Liver (tissue), 9 donors: ENCODE data around the gene MYO7A. TPM values are rescaled to one million over a fixed set of nuclear protein-coding genes. Genes with fewer than 3 reads are reported as not detected.

Source experiments
- DNase-seq: peaks from one replicate; pipeline ENCODE4 v3.0.0-alpha.2; 2017; ENCODE audit warnings: low spot score
- H3K27ac ChIP-seq, 2 donors: one replicate each; pipeline ENCODE4 v1.7.0; 2013; ENCODE audit warnings: inconsistent platforms in 2 of 2, low read length in 2 of 2, control low read depth in 1 of 2, low read depth in 1 of 2, mild to moderate bottlenecking in 1 of 2
- H3K27me3 ChIP-seq, 4 donors: one replicate each; pipeline versions ENCODE4 v1.6.1 to v1.7.0; 2013; ENCODE audit warnings: low read length in 3 of 4, inconsistent platforms in 1 of 4, mild to moderate bottlenecking in 1 of 4, moderate library complexity in 1 of 4; ENCODE audit not compliant: control insufficient read depth in 4 of 4, insufficient read depth in 4 of 4
- H3K36me3 ChIP-seq, 4 donors: one replicate each; pipeline versions ENCODE4 v1.6.1 to v1.7.0; 2013; ENCODE audit warnings: low read length in 3 of 4, mild to moderate bottlenecking in 3 of 4, low read depth in 1 of 4, moderate library complexity in 1 of 4; ENCODE audit not compliant: control insufficient read depth in 4 of 4, insufficient read depth in 3 of 4
- H3K4me1 ChIP-seq, 4 donors: one replicate each; pipeline versions ENCODE4 v1.6.1 to v1.7.0; 2013; ENCODE audit warnings: low read length in 3 of 4, mild to moderate bottlenecking in 3 of 4, moderate library complexity in 1 of 4; ENCODE audit not compliant: control insufficient read depth in 4 of 4, insufficient read depth in 4 of 4
- H3K4me3 ChIP-seq, 3 donors: one replicate each; pipeline versions ENCODE4 v1.6.1 to v1.7.0; 2013; ENCODE audit warnings: low read length in 3 of 3, control low read depth in 1 of 3, low read depth in 1 of 3, mild to moderate bottlenecking in 1 of 3
- H3K9ac ChIP-seq, 2 donors: one replicate each; pipeline ENCODE4 v1.7.0; 2013; ENCODE audit warnings: low read length in 2 of 2, mild to moderate bottlenecking in 2 of 2, moderate library complexity in 2 of 2, control low read depth in 1 of 2, low read depth in 1 of 2
- H3K9me3 ChIP-seq, 4 donors: one replicate each; pipeline versions ENCODE4 v1.6.1 to v1.7.0; 2013; ENCODE audit warnings: low read length in 3 of 4; ENCODE audit not compliant: control insufficient read depth in 4 of 4
- ATF3 ChIP-seq: IDR thresholded peaks from 2 replicates; pipeline ENCODE4 v1.6.1; 2016; ENCODE audit warnings: antibody characterized with exemption
- CTCF ChIP-seq: fragments of 150-350 bp; IDR thresholded peaks from 2 replicates; pipeline ENCODE4 v1.5.1; 2017; ENCODE audit warnings: improper control_type of control experiment, low read depth, low read length; ENCODE audit not compliant: missing input control
- GABPA ChIP-seq, 2 donors: IDR thresholded peaks in 1 of 2; conservative IDR thresholded peaks in 1 of 2; 2 replicates each; pipeline ENCODE4 v1.6.1; 2016; ENCODE audit warnings: antibody characterized with exemption in 2 of 2, mild to moderate bottlenecking in 1 of 2, moderate library complexity in 1 of 2
- HNF4G ChIP-seq: IDR thresholded peaks from 2 replicates; pipeline ENCODE4 v1.6.1; 2016; ENCODE audit warnings: antibody characterized with exemption
- NR2F2 ChIP-seq: IDR thresholded peaks from 2 replicates; pipeline ENCODE4 v1.6.1; 2016; ENCODE audit warnings: antibody characterized with exemption
- RAD21 ChIP-seq, 2 donors: IDR thresholded peaks; 2 replicates each; pipeline ENCODE4 v1.6.1; 2016; ENCODE audit warnings: antibody characterized with exemption in 2 of 2, mild to moderate bottlenecking in 2 of 2
- RXRA ChIP-seq, 2 donors: IDR thresholded peaks; 2 replicates each; pipeline ENCODE4 v1.6.1; 2017 to 2018; ENCODE audit warnings: antibody characterized with exemption in 2 of 2, mild to moderate bottlenecking in 1 of 2
- ZBTB33 ChIP-seq: IDR thresholded peaks from 2 replicates; pipeline ENCODE4 v1.6.1; 2016; ENCODE audit warnings: antibody characterized with exemption
- WGBS: extraction: QIAGEN DNeasy Blood & Tissue Kit; methylation state at CpG from one replicate; pipeline ENCODE4 v1.1.7; 2013; 5-methylcytosine and 5-hydroxymethylcytosine counted together
- polyA plus RNA-seq, 2 donors: library from polyadenylated mRNA; stranded (reverse) in 1 of 2; unstranded in 1 of 2; fragments of 200-250 nt in 1 of 2; fragments of >200 nt in 1 of 2; fragmentation: Nextera tagmentation in 1 of 2; extraction: Ambion mirVana in 1 of 2; gene quantifications; one replicate each; pipeline versions ENCODE4 v1.2.1 to v1.2.3, GENCODE V29; 2013 to 2015
- total RNA-seq, 2 donors: library from RNA; depleted of rRNA; stranded (reverse); fragments of >200 nt; gene quantifications; one replicate each; pipeline ENCODE4 v1.2.3, GENCODE V29; 2014
- donor health status: healthy.
- donor health status: healthy.
- donor health status: healthy.
- donor health status: healthy.
- donor health status: healthy.

MYO7A gene
- total and polyA plus RNA-seq, 4 donors: 7.3 to 33.6 (median 11.3) TPM

- Histone ChIP-seq H3K9me3 (no peaks in the 10 kb centered on the region), H3K4me3 (peak overlapping the region; percentile 30 to 61 (median 31)), H3K36me3 (peaks cover 0 to 23% (median 13%) of the 10 kb centered on the region in 4 donors), H3K27me3 (no peaks in the 10 kb centered on the region), H3K27ac (peak overlapping the region; percentile 64 to 68), H3K4me1 (peaks cover 16 to 61% (median 53%) of the 10 kb centered on the region in 4 donors), H3K9ac (peak overlapping the region; percentile 20 to 58)
- peak; percentile 79 for DNase-seq
- 2% methylated on average over 27 of the region's 27 CpGs for WGBS
- peak; percentile 89 for TF ChIP-seq CTCF
- no peak for TF ChIP-seq ATF3
- peak; percentile 89 to 94 for TF ChIP-seq RAD21 (IDR thresholded peaks at IDR 0.05)
- TF ChIP-seq RXRA (IDR thresholded peaks at IDR 0.05): peak in 1 of 2 donors; percentile 18
- TF ChIP-seq HNF4G: no peak
Measured at GRCh38 chr11:77127235-77127911, 673 bp upstream of the MYO7A start.

- Histone ChIP-seq H3K4me1 (peaks cover 16 to 61% (median 54%) of the 10 kb centered on the region in 4 donors), H3K27ac (peak overlapping the region; percentile 8 to 68), H3K9me3 (no peaks in the 10 kb centered on the region), H3K4me3 (peak overlapping the region in 1 of 3 donors; percentile 43), H3K9ac (no peak overlapping the region), H3K27me3 (no peaks in the 10 kb centered on the region), H3K36me3 (peaks cover 0 to 4% (median under 1%) of the 10 kb centered on the region in 4 donors)
- 58% methylated on average over 11 of the region's 11 CpGs for WGBS
- TF ChIP-seq RXRA (IDR thresholded peaks at IDR 0.05): no peak
- TF ChIP-seq GABPA (IDR thresholded peaks at IDR 0.05 in 1 of 2, conservative IDR thresholded peaks at IDR 0.05 in 1 of 2): no peak
- no peak for TF ChIP-seq ZBTB33
- TF ChIP-seq NR2F2: no peak
- DNase-seq: no peak
Measured at GRCh38 chr11:77129069-77129841, 1.2 kb downstream of the MYO7A start.
